ENCODE data around the gene ARHGAP23. TPM values are rescaled to one million over a fixed set of nuclear protein-coding genes. Genes with fewer than 3 reads are reported as not detected.

The ARHGAP23 gene
- total RNA-seq, 2 donors from 2014 or later, result 5.2 to 10.9 TPM

- Histone ChIP-seq H3K27me3 (peaks cover 0 to 7% of the 10 kb centered on the region in 2 donors), H3K27ac (no peak overlapping the region), H3K36me3 (replicated peaks in 1 of 2; ENCODE audit: insufficient read depth in 1 of 2, low read depth in 2 of 2) (no peaks in the 10 kb centered on the region), H3K9me3 (no peaks in the 10 kb centered on the region), H3K4me3 (no peak overlapping the region), H3K4me1 (peaks cover 10% of the 10 kb centered on the region)
- no peak for DNase-seq
- WGBS, 2 donors, result 76 to 84% methylated on average over 6 of the region's 6 CpGs
- intact Hi-C loops (cut with DNase I), result no loop called here
- TF ChIP-seq POLR2A (IDR thresholded peaks at IDR 0.05) (no peak), CTCF (IDR thresholded peaks at IDR 0.05) (no peak)
- ATAC-seq, result no peak
Observed at GRCh38 chr17:38420518-38420917, 7.7 kb upstream of the ARHGAP23 start.

- Histone ChIP-seq H3K4me1 (peaks cover 10% of the 10 kb centered on the region), H3K27me3 (peaks cover 0 to 7% of the 10 kb centered on the region in 2 donors), H3K4me3 (no peak overlapping the region), H3K36me3 (replicated peaks in 1 of 2; ENCODE audit: insufficient read depth in 1 of 2, low read depth in 2 of 2) (no peaks in the 10 kb centered on the region), H3K9me3 (no peaks in the 10 kb centered on the region), H3K27ac (no peak overlapping the region)
- intact Hi-C loops (cut with DNase I), result no loop called here
- ATAC-seq (no peak), DNase-seq (no peak)
- 19 to 23% methylated on average over 7 to 14 of the region's 14 CpGs for WGBS, 2 donors
- TF ChIP-seq POLR2A (IDR thresholded peaks at IDR 0.05) (no peak), CTCF (IDR thresholded peaks at IDR 0.05) (no peak)
Observed at GRCh38 chr17:38421171-38421841, 7.0 kb upstream of the ARHGAP23 start.

GRCh38 chr17:38421871-38422827, 6.1 kb upstream of the ARHGAP23 start:
- H3K27ac ChIP-seq, result no peak overlapping the region
- H3K27me3 ChIP-seq, result peaks cover 0 to 7% of the 10 kb centered on the region in 2 donors
- TF ChIP-seq CTCF (IDR thresholded peaks at IDR 0.05) (no peak), POLR2A (IDR thresholded peaks at IDR 0.05) (no peak)
- no peaks in the 10 kb centered on the region for H3K36me3 ChIP-seq (replicated peaks in 1 of 2; ENCODE audit: insufficient read depth in 1 of 2, low read depth in 2 of 2)
- no peak overlapping the region for H3K4me3 ChIP-seq
- 41 to 50% methylated on average over 16 to 17 of the region's 17 CpGs for WGBS, 2 donors
- H3K9me3 ChIP-seq, result no peaks in the 10 kb centered on the region
- DNase-seq (no peak), ATAC-seq (no peak)
- intact Hi-C loops (cut with DNase I), result no loop called here
- peaks cover 11% of the 10 kb centered on the region for H3K4me1 ChIP-seq

- ATAC-seq, result no peak
- intact Hi-C loops (cut with DNase I), result no loop called here
Observed at GRCh38 chr17:38424297-38424972, 3.8 kb upstream of the ARHGAP23 start.

More at GRCh38 chr17:38424297-38424972, 3.8 kb upstream of the ARHGAP23 start:
- H3K4me3 ChIP-seq, result no peak overlapping the region
- H3K9me3 ChIP-seq, result no peaks in the 10 kb centered on the region
- no peaks in the 10 kb centered on the region for H3K27me3 ChIP-seq
- WGBS, 2 donors, result 57 to 58% methylated on average over 6 of the region's 6 CpGs
- no peaks in the 10 kb centered on the region for H3K36me3 ChIP-seq (replicated peaks in 1 of 2; ENCODE audit: insufficient read depth in 1 of 2, low read depth in 2 of 2)
- DNase-seq, result no peak
- H3K4me1 ChIP-seq, result peaks cover 19% of the 10 kb centered on the region
- TF ChIP-seq CTCF (IDR thresholded peaks at IDR 0.05) (no peak), POLR2A (IDR thresholded peaks at IDR 0.05) (no peak)
- no peak overlapping the region for H3K27ac ChIP-seq
